Measurements from ENCODE around the gene MAP2K6. TPM values are rescaled to one million over a fixed set of nuclear protein-coding genes. Genes with fewer than 3 reads are reported as not detected.

The MAP2K6 gene
- total RNA-seq, 1 donor from 2014 or later = 101 TPM

DNA sequence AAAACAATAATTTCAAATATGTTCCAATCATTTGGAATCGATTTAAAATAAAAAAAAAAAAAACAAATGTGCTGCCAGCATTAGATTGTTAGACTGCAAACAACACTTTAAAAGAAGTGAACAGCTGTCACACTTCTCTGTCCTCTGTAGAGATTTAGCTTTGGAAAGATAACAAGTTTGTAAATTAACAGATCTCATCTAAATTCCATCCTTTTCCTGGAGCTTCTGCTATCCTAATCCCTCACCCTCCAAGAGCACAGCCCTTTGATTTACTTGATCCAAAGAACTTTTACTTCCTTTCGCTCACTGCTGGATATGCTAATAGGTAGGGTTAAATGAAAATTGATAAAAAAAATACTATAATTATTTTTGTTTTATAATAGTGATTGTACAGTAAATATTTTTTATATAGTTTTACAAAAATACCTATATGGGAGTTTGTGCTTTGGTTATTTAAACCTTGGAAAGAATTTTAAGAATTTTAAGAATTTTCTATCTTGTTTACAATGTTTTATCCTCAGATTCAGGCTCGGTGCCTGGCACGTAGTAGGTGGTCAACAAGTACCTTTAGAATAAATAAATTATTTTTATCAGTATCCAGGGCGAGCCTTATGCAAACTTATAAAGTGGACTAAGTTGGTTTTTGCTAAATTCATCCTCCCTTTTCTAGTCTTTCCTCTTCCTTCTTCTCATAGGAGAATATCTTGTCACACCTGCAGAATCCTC is 21.6 kb downstream of the MAP2K6 start:
- Mint-ChIP-seq H3K4me1 (peaks cover 8% of the 10 kb centered on the region), H3K4me3 (no peak overlapping the region), H3K27me3 (ENCODE audit: insufficient read depth, low read depth) (peaks cover 2% of the 10 kb centered on the region), H3K27ac (no peak overlapping the region), H3K9me3 (peaks cover 41% of the 10 kb centered on the region), H3K36me3 (peaks cover 43% of the 10 kb centered on the region)
- H3K27ac ChIP-seq = no peak overlapping the region
- peaks cover 97% of the 10 kb centered on the region for H4K20me1 ChIP-seq (ENCODE audit: low read depth)
- no peaks in the 10 kb centered on the region for H3K9me3 ChIP-seq (ENCODE audit: low read depth)
- H3K9ac ChIP-seq = no peak overlapping the region
- H3K79me2 ChIP-seq (ENCODE audit: low read depth) = peaks cover 100% of the 10 kb centered on the region
- H3K27me3 ChIP-seq = no peaks in the 10 kb centered on the region
- no peaks in the 10 kb centered on the region for H3K36me3 ChIP-seq
- no peak overlapping the region for H2AFZ ChIP-seq (replicated peaks)
- H3F3A ChIP-seq (ENCODE audit: low read depth) = peaks cover 4% of the 10 kb centered on the region
- H3K4me1 ChIP-seq = peaks cover 26% of the 10 kb centered on the region
- no peak overlapping the region for H3K4me2 ChIP-seq
- DNase-seq (ENCODE audit: low spot score) = no peak
- H3K4me3 ChIP-seq = no peak overlapping the region
- no peak for TF ChIP-seq EZH2 (IDR thresholded peaks at IDR 0.05)

GRCh38 chr17:69437475-69437874 is 23.0 kb downstream of the MAP2K6 start:
- no peak for DNase-seq (ENCODE audit: low spot score)
- TF ChIP-seq EZH2phosphoT487 (IDR thresholded peaks at IDR 0.05) (no peak), EZH2 (IDR thresholded peaks at IDR 0.05) (no peak)
- TF ChIP-seq, protein P1, sequence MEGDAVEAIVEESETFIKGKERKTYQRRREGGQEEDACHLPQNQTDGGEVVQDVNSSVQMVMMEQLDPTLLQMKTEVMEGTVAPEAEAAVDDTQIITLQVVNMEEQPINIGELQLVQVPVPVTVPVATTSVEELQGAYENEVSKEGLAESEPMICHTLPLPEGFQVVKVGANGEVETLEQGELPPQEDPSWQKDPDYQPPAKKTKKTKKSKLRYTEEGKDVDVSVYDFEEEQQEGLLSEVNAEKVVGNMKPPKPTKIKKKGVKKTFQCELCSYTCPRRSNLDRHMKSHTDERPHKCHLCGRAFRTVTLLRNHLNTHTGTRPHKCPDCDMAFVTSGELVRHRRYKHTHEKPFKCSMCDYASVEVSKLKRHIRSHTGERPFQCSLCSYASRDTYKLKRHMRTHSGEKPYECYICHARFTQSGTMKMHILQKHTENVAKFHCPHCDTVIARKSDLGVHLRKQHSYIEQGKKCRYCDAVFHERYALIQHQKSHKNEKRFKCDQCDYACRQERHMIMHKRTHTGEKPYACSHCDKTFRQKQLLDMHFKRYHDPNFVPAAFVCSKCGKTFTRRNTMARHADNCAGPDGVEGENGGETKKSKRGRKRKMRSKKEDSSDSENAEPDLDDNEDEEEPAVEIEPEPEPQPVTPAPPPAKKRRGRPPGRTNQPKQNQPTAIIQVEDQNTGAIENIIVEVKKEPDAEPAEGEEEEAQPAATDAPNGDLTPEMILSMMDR (IDR thresholded peaks at IDR 0.05) = no peak
- no peak overlapping the region for H3K4me3 Mint-ChIP-seq
- H3K9me3 ChIP-seq (ENCODE audit: low read depth) = no peaks in the 10 kb centered on the region
- no peaks in the 10 kb centered on the region for H3K27me3 ChIP-seq
- peaks cover 34% of the 10 kb centered on the region for H3K36me3 Mint-ChIP-seq
- peaks cover 2% of the 10 kb centered on the region for H3K27me3 Mint-ChIP-seq (ENCODE audit: insufficient read depth, low read depth)
- peaks cover 37% of the 10 kb centered on the region for H3K9me3 Mint-ChIP-seq
- H3K4me1 Mint-ChIP-seq = peaks cover 8% of the 10 kb centered on the region
- no peak overlapping the region for H3K4me3 ChIP-seq
- no peak overlapping the region for H3K27ac Mint-ChIP-seq
- no peaks in the 10 kb centered on the region for H3K36me3 ChIP-seq
- no peak overlapping the region for H3K4me2 ChIP-seq
- H3K27ac ChIP-seq = no peak overlapping the region
- H3K79me2 ChIP-seq (ENCODE audit: low read depth) = peaks cover 100% of the 10 kb centered on the region
- H3K4me1 ChIP-seq = peaks cover 30% of the 10 kb centered on the region
- no peak overlapping the region for H3K9ac ChIP-seq
- no peak overlapping the region for H2AFZ ChIP-seq (replicated peaks)
- H4K20me1 ChIP-seq (ENCODE audit: low read depth) = peaks cover 97% of the 10 kb centered on the region
- peaks cover 4% of the 10 kb centered on the region for H3F3A ChIP-seq (ENCODE audit: low read depth)

- H3K27me3 ChIP-seq = no peaks in the 10 kb centered on the region
- no peak overlapping the region for H3K27ac Mint-ChIP-seq
- peaks cover 39% of the 10 kb centered on the region for H3K4me1 ChIP-seq
- H3K4me3 ChIP-seq = no peak overlapping the region
- DNase-seq (ENCODE audit: low spot score) = no peak
- H3K9ac ChIP-seq = no peak overlapping the region
- peaks cover 8% of the 10 kb centered on the region for H3F3A ChIP-seq (ENCODE audit: low read depth)
- peaks cover 31% of the 10 kb centered on the region for H3K9me3 Mint-ChIP-seq
- TF ChIP-seq EZH2phosphoT487 (IDR thresholded peaks at IDR 0.05) (no peak), EZH2 (IDR thresholded peaks at IDR 0.05) (no peak)
- TF ChIP-seq, protein P1 (IDR thresholded peaks at IDR 0.05) = no peak
- peaks cover 2% of the 10 kb centered on the region for H3K27me3 Mint-ChIP-seq (ENCODE audit: insufficient read depth, low read depth)
- no peak overlapping the region for H3K4me2 ChIP-seq
- peaks cover 24% of the 10 kb centered on the region for H3K36me3 Mint-ChIP-seq
- H2AFZ ChIP-seq (replicated peaks) = no peak overlapping the region
- H3K9me3 ChIP-seq (ENCODE audit: low read depth) = no peaks in the 10 kb centered on the region
- no peak overlapping the region for H3K27ac ChIP-seq
- H3K4me3 Mint-ChIP-seq = no peak overlapping the region
- peaks cover 99% of the 10 kb centered on the region for H4K20me1 ChIP-seq (ENCODE audit: low read depth)
- peaks cover 100% of the 10 kb centered on the region for H3K79me2 ChIP-seq (ENCODE audit: low read depth)
- peaks cover 5% of the 10 kb centered on the region for H3K4me1 Mint-ChIP-seq
- no peaks in the 10 kb centered on the region for H3K36me3 ChIP-seq
Measured at GRCh38 chr17:69438776-69439175, 24.3 kb downstream of the MAP2K6 start.

- peaks cover 30% of the 10 kb centered on the region for H3K9me3 Mint-ChIP-seq
- Histone ChIP-seq H3K9me3 (ENCODE audit: low read depth) (no peaks in the 10 kb centered on the region), H3K4me3 (no peak overlapping the region), H3K79me2 (ENCODE audit: low read depth) (peaks cover 100% of the 10 kb centered on the region), H3K4me2 (no peak overlapping the region), H4K20me1 (ENCODE audit: low read depth) (peaks cover 99% of the 10 kb centered on the region), H3K4me1 (peaks cover 35% of the 10 kb centered on the region), H3K36me3 (no peaks in the 10 kb centered on the region), H3K27me3 (no peaks in the 10 kb centered on the region), H3K9ac (no peak overlapping the region), H2AFZ (replicated peaks) (no peak overlapping the region), H3F3A (ENCODE audit: low read depth) (peaks cover 11% of the 10 kb centered on the region), H3K27ac (no peak overlapping the region)
- H3K4me1 Mint-ChIP-seq = no peaks in the 10 kb centered on the region
- DNase-seq (ENCODE audit: low spot score) = no peak
- H3K36me3 Mint-ChIP-seq = peaks cover 25% of the 10 kb centered on the region
- H3K27ac Mint-ChIP-seq = no peak overlapping the region
- H3K27me3 Mint-ChIP-seq (ENCODE audit: insufficient read depth, low read depth) = peaks cover 2% of the 10 kb centered on the region
- no peak for TF ChIP-seq EZH2phosphoT487 (IDR thresholded peaks at IDR 0.05)
- TF ChIP-seq EZH2 (IDR thresholded peaks at IDR 0.05) = no peak
- TF ChIP-seq, protein P1 (IDR thresholded peaks at IDR 0.05) = no peak
- no peak overlapping the region for H3K4me3 Mint-ChIP-seq
Measured at GRCh38 chr17:69441179-69441578, 26.7 kb downstream of the MAP2K6 start.
